HEK293 (cell line): ENCODE measurements around the gene COX8A.
A peak's percentile ranks its signal among the peaks of the same experiment; 100 is the strongest.

Source experiments
- CTCF ChIA-PET: fragments of 350-600 bp; formaldehyde crosslinking; extraction: SDS; loops from one replicate; lab custom pipeline; 2021; ENCODE audit warnings: antibody characterized with exemption; lab: Yijun Ruan, JAX
- POLR2A ChIA-PET: fragments of 300-600 bp; formaldehyde crosslinking; extraction: SDS; loops from one replicate; lab custom pipeline; 2020; ENCODE audit warnings: antibody characterized with exemption, inconsistent platforms; lab: Yijun Ruan, JAX
- H3K27ac ChIP-seq: fragments of 200-500 bp; sonication (Bioruptor generic); 2 replicates; pipeline ENCODE4 v1.5.1; 2014; ENCODE audit warnings: low read depth, low read length, control low read depth, inconsistent platforms; ENCODE audit errors: extremely low read depth
- H3K36me3 ChIP-seq, 2 experiments: fragments of 200-500 bp in 1 of 2; sonication (Bioruptor generic) in 1 of 2; 1 replicate in 1 of 2; 2 replicates in 1 of 2; pipeline ENCODE4 v1.5.1; 2014 to 2017; ENCODE audit warnings: inconsistent platforms in 2 of 2, low read length in 2 of 2; ENCODE audit not compliant: control insufficient read depth in 2 of 2, insufficient read depth in 1 of 2
- H3K4me1 ChIP-seq: fragments of 200-500 bp; sonication (Bioruptor generic); 2 replicates; pipeline ENCODE4 v1.5.1; 2014; ENCODE audit warnings: mild to moderate bottlenecking, low read length, inconsistent platforms; ENCODE audit not compliant: control insufficient read depth, insufficient read depth
- H3K4me3 ChIP-seq: 2 replicates; pipeline ENCODE4 v1.5.1; 2011; ENCODE audit warnings: low read depth, mild to moderate bottlenecking, control low read depth, low read length, moderate library complexity
- H3K9me3 ChIP-seq: fragments of 200-500 bp; sonication (Bioruptor generic); 2 replicates; pipeline ENCODE4 v1.5.1; 2014; ENCODE audit warnings: low read depth, low read length, inconsistent platforms; ENCODE audit not compliant: control insufficient read depth, insufficient read depth
- MYNN ChIP-seq: fragments of 450-650 bp; formaldehyde crosslinking; IDR thresholded peaks from 2 replicates; pipeline ENCODE4 v1.5.1; 2016; ENCODE audit warnings: missing biosample characterization, missing genetic modification characterization, borderline replicate concordance
- SP2 ChIP-seq: fragments of 450-650 bp; formaldehyde crosslinking; IDR thresholded peaks from 2 replicates; pipeline ENCODE4 v1.5.1; 2016; ENCODE audit warnings: missing biosample characterization, missing genetic modification characterization
- YY1 ChIP-seq: fragments of 450-650 bp; formaldehyde crosslinking; IDR thresholded peaks from 2 replicates; pipeline ENCODE4 v1.5.1; 2018; ENCODE audit warnings: missing biosample characterization, missing genetic modification characterization
- ZBTB21 ChIP-seq: fragments of 450-650 bp; formaldehyde crosslinking; IDR thresholded peaks from 2 replicates; pipeline ENCODE4 v1.5.1; 2017; ENCODE audit warnings: missing biosample characterization, missing genetic modification characterization
- ZBTB6 ChIP-seq: fragments of 450-650 bp; formaldehyde crosslinking; IDR thresholded peaks from 2 replicates; pipeline ENCODE4 v1.5.1; 2017; ENCODE audit warnings: missing biosample characterization, missing genetic modification characterization
- ZFP37 ChIP-seq: fragments of 450-650 bp; formaldehyde crosslinking; IDR thresholded peaks from 2 replicates; pipeline ENCODE4 v1.5.1; 2016; ENCODE audit warnings: missing biosample characterization, missing genetic modification characterization
- ZNF132 ChIP-seq: fragments of 450-650 bp; formaldehyde crosslinking; IDR thresholded peaks from 2 replicates; pipeline ENCODE4 v1.5.1; 2017; ENCODE audit warnings: missing biosample characterization, missing genetic modification characterization, borderline replicate concordance
- ZNF140 ChIP-seq: fragments of 450-650 bp; formaldehyde crosslinking; IDR thresholded peaks from 2 replicates; pipeline ENCODE4 v1.5.1; 2016; ENCODE audit warnings: missing biosample characterization, missing genetic modification characterization
- ZNF2 ChIP-seq: fragments of 450-650 bp; formaldehyde crosslinking; IDR thresholded peaks from 2 replicates; pipeline ENCODE4 v1.5.1; 2016; ENCODE audit warnings: missing biosample characterization, missing genetic modification characterization
- ZNF335 ChIP-seq: fragments of 450-650 bp; formaldehyde crosslinking; conservative IDR thresholded peaks from 2 replicates; pipeline ENCODE4 v1.5.1; 2016; ENCODE audit warnings: missing biosample characterization, missing genetic modification characterization
- ZNF426 ChIP-seq: fragments of 450-650 bp; formaldehyde crosslinking; IDR thresholded peaks from 2 replicates; pipeline ENCODE4 v1.5.1; 2017; ENCODE audit warnings: missing biosample characterization, missing genetic modification characterization, mild to moderate bottlenecking, inconsistent platforms, moderate library complexity
- ZNF518A ChIP-seq: fragments of 450-650 bp; formaldehyde crosslinking; conservative IDR thresholded peaks from 2 replicates; pipeline ENCODE4 v1.5.1; 2016; ENCODE audit warnings: low read depth, missing biosample characterization, missing genetic modification characterization
- ZNF610 ChIP-seq: fragments of 450-650 bp; formaldehyde crosslinking; IDR thresholded peaks from 2 replicates; pipeline ENCODE4 v1.5.1; 2016; ENCODE audit warnings: missing biosample characterization, missing genetic modification characterization, borderline replicate concordance
- ZNF624 ChIP-seq: fragments of 450-650 bp; formaldehyde crosslinking; IDR thresholded peaks from 2 replicates; pipeline ENCODE4 v1.5.1; 2017; ENCODE audit warnings: missing biosample characterization, missing genetic modification characterization
- ZNF692 ChIP-seq: fragments of 450-650 bp; formaldehyde crosslinking; IDR thresholded peaks from 2 replicates; pipeline ENCODE4 v1.5.1; 2016; ENCODE audit warnings: missing biosample characterization, missing genetic modification characterization
- ZNF776 ChIP-seq: fragments of 450-650 bp; formaldehyde crosslinking; IDR thresholded peaks from 2 replicates; pipeline ENCODE4 v1.5.0; 2017; ENCODE audit warnings: missing biosample characterization, missing genetic modification characterization, borderline replicate concordance
- ZNF837 ChIP-seq: fragments of 450-650 bp; formaldehyde crosslinking; IDR thresholded peaks from 2 replicates; pipeline ENCODE4 v1.5.1; 2016; ENCODE audit warnings: missing biosample characterization, missing genetic modification characterization
- TF ChIP-seq, protein P1 (sequence below): fragments of 450-650 bp; formaldehyde crosslinking; IDR thresholded peaks from 2 replicates; pipeline ENCODE4 v1.5.1; 2016; ENCODE audit warnings: missing biosample characterization, missing genetic modification characterization, borderline replicate concordance
- TF ChIP-seq, protein P2 (sequence below): fragments of 450-650 bp; formaldehyde crosslinking; IDR thresholded peaks from 2 replicates; pipeline ENCODE4 v1.5.1; 2016; ENCODE audit warnings: missing biosample characterization, missing genetic modification characterization
- TF ChIP-seq, protein P3 (sequence below): fragments of 450-650 bp; formaldehyde crosslinking; IDR thresholded peaks from 2 replicates; pipeline ENCODE4; 2016; ENCODE audit warnings: missing biosample characterization, missing genetic modification characterization
- TF ChIP-seq, protein P4 (sequence below): fragments of 450-650 bp; formaldehyde crosslinking; IDR thresholded peaks from 2 replicates; pipeline ENCODE4 v1.5.1; 2016; ENCODE audit warnings: missing biosample characterization, missing genetic modification characterization
- TF ChIP-seq, protein P5 (sequence below): fragments of 450-650 bp; formaldehyde crosslinking; optimal IDR thresholded peaks from 2 replicates; pipeline ENCODE3; 2016; ENCODE audit warnings: missing biosample characterization, mild to moderate bottlenecking, missing genetic modification characterization

COX8A gene

DNA sequence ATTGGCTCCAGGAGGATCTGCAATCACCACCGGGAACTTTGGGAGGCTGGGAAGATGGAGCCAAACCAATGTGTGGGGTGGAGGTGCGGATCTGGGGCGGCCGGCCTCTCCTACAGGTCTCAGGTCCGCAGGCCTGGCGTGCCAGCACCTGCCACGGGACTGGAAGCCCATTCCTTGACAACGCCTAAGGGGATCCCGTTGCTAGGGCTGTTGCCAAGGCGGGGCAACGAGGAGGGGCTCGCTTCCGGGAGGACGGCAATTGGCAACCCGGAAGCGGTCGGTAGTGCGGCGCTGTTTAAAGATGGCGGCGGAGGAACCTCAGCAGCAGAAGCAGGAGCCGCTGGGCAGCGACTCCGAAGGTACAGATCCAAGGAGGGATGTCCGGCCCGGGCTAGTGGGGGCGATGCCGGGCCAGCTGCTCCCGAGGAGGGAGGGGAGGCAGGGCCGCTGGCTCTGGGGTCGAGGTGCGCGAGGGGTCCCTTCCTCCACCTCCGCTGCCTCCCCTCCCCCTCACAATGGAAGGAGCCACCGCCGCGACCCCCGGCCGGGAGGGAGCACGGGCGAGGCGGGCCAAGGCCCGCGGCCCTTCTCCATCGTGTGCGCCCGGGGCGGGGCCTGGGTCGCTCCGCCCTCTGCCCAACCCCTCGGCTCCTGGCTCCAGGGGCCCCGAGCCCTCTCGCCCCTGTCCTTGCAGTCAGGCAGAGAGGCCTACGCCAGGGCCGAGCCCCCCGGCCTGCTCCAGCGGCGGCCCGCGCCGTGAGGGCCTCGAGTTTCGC is 11.9 kb downstream of the COX8A start, which contains the start of gene OTUB1:
Gene OTUB1, plus strand, starts transcription at position 283 of the 776 bp plus-strand sequence. Its CDS starts 19 bp downstream, at position 302.
- H3K4me3 ChIP-seq = peak within 1 kb of the TSS; percentile 95
- POLR2A ChIA-PET = interaction anchor here (0.5 to 1.5 kb wide), 2 partner anchors 9 to 12 kb away, joined by 3 to 7 read pairs; partner anchors contain the start of gene COX8A
- H3K27ac ChIP-seq = peak within 1 kb of the TSS; percentile 76
- CTCF ChIA-PET = interaction anchor here (0.6 to 1.0 kb wide), 4 partner anchors 41 to 163 kb away, joined by 3 to 6 read pairs (median 4); no protein-coding TSS in a partner anchor
- 0 out of 2 replicates have a peak, but pooled peaks cover 2% of the 10 kb centered on the region for H3K4me1 ChIP-seq
- H3K9me3 ChIP-seq = no peaks in the 10 kb centered on the region
- peaks cover 4 to 33% of the 10 kb centered on the region in 2 experiments; a peak in 2 of 3 replicates for H3K36me3 ChIP-seq
- TF ChIP-seq ZNF692 (tag by site-specific recombination) = peak; percentile 70
- TF ChIP-seq ZNF140 (tag by site-specific recombination) = no peak
- peak; percentile 90 for TF ChIP-seq YY1 (tag by site-specific recombination)
- TF ChIP-seq ZNF132 = no peak
- TF ChIP-seq ZNF776 (tag by site-specific recombination) = no peak
- peak; percentile 97 for TF ChIP-seq MYNN (tag by site-specific recombination)
- TF ChIP-seq ZNF518A (tag by site-specific recombination) = peak; percentile 52
- peak; percentile 80 for TF ChIP-seq SP2 (tag by site-specific recombination)
- TF ChIP-seq, protein P1, sequence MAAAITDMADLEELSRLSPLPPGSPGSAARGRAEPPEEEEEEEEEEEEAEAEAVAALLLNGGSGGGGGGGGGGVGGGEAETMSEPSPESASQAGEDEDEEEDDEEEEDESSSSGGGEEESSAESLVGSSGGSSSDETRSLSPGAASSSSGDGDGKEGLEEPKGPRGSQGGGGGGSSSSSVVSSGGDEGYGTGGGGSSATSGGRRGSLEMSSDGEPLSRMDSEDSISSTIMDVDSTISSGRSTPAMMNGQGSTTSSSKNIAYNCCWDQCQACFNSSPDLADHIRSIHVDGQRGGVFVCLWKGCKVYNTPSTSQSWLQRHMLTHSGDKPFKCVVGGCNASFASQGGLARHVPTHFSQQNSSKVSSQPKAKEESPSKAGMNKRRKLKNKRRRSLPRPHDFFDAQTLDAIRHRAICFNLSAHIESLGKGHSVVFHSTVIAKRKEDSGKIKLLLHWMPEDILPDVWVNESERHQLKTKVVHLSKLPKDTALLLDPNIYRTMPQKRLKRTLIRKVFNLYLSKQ (tag by site-specific recombination) = no peak
- TF ChIP-seq ZBTB6 (tag by site-specific recombination) = peak; percentile 75
- TF ChIP-seq ZNF2 (tag by site-specific recombination) = 0 out of 2 replicates have a peak, but pooled peaks have one; percentile 22
- TF ChIP-seq ZNF335 (tag by site-specific recombination) = peak; percentile 56; the same call in 1 of the 2 replicates
- TF ChIP-seq, protein P2, sequence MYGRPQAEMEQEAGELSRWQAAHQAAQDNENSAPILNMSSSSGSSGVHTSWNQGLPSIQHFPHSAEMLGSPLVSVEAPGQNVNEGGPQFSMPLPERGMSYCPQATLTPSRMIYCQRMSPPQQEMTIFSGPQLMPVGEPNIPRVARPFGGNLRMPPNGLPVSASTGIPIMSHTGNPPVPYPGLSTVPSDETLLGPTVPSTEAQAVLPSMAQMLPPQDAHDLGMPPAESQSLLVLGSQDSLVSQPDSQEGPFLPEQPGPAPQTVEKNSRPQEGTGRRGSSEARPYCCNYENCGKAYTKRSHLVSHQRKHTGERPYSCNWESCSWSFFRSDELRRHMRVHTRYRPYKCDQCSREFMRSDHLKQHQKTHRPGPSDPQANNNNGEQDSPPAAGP (tag by site-specific recombination) = no peak; the same call in none of the 2 replicates
- TF ChIP-seq ZNF610 (tag by site-specific recombination) = peak; percentile 50; the same call in 1 of the 2 replicates
- TF ChIP-seq, protein P3, sequence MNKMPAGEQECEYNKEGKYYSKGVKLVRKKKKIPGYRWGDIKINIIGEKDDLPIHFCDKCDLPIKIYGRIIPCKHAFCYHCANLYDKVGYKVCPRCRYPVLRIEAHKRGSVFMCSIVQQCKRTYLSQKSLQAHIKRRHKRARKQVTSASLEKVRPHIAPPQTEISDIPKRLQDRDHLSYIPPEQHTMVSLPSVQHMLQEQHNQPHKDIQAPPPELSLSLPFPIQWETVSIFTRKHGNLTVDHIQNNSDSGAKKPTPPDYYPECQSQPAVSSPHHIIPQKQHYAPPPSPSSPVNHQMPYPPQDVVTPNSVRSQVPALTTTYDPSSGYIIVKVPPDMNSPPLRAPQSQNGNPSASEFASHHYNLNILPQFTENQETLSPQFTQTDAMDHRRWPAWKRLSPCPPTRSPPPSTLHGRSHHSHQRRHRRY (tag by site-specific recombination) = no peak
- no peak for TF ChIP-seq ZNF837
- TF ChIP-seq, protein P4, sequence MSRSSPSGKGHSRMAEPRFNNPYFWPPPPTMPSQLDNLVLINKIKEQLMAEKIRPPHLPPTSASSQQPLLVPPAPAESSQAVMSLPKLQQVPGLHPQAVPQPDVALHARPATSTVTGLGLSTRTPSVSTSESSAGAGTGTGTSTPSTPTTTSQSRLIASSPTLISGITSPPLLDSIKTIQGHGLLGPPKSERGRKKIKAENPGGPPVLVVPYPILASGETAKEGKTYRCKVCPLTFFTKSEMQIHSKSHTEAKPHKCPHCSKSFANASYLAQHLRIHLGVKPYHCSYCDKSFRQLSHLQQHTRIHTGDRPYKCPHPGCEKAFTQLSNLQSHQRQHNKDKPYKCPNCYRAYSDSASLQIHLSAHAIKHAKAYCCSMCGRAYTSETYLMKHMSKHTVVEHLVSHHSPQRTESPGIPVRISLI (tag by site-specific recombination) = no peak
- no peak for TF ChIP-seq ZFP37 (tag by site-specific recombination)
- TF ChIP-seq, protein P5, sequence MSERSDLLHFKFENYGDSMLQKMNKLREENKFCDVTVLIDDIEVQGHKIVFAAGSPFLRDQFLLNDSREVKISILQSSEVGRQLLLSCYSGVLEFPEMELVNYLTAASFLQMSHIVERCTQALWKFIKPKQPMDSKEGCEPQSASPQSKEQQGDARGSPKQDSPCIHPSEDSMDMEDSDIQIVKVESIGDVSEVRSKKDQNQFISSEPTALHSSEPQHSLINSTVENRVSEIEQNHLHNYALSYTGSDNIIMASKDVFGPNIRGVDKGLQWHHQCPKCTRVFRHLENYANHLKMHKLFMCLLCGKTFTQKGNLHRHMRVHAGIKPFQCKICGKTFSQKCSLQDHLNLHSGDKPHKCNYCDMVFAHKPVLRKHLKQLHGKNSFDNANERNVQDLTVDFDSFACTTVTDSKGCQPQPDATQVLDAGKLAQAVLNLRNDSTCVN (tag by site-specific recombination) = peak; percentile 68
- TF ChIP-seq ZBTB21 (tag by site-specific recombination) = no peak
- no peak for TF ChIP-seq ZNF624
- TF ChIP-seq ZNF426 = no peak
